Measurements from ENCODE around the gene OR6V1.
A peak's percentile ranks its signal among the peaks of the same experiment; 100 is the strongest.

Gene OR6V1, protein sequence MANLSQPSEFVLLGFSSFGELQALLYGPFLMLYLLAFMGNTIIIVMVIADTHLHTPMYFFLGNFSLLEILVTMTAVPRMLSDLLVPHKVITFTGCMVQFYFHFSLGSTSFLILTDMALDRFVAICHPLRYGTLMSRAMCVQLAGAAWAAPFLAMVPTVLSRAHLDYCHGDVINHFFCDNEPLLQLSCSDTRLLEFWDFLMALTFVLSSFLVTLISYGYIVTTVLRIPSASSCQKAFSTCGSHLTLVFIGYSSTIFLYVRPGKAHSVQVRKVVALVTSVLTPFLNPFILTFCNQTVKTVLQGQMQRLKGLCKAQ

GRCh38 chr7:143052041-143052440, at the start of gene OR6V1:
Gene OR6V1 (plus strand): TSS chr7:143052341. CDS start chr7:143052341, 0 bp downstream.
- no peak for DNase-seq (ENCODE audit: low read depth in 3 of 3)

DNA sequence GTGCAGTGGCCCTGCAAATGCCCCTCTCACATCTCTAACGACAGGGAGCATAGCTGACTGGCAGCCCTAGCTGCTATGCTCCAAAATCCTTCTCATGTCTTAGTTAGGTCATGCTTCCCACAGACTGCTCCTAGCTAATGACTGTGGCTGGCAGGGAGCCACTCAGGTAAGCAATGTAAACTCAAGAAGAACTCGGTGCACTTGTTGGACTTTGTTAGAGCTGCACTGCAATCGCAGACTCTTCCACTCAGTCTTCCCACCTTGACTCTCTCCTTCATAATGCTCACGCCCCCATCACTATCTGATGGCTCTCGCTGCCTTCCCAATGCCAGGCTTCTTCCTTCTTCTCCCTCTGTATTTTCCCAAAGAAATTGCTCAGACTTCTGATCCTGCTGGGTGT, 49.2 kb upstream of the OR6V1 start:
- no peak for DNase-seq (ENCODE audit: low read depth in 3 of 3)

DNA sequence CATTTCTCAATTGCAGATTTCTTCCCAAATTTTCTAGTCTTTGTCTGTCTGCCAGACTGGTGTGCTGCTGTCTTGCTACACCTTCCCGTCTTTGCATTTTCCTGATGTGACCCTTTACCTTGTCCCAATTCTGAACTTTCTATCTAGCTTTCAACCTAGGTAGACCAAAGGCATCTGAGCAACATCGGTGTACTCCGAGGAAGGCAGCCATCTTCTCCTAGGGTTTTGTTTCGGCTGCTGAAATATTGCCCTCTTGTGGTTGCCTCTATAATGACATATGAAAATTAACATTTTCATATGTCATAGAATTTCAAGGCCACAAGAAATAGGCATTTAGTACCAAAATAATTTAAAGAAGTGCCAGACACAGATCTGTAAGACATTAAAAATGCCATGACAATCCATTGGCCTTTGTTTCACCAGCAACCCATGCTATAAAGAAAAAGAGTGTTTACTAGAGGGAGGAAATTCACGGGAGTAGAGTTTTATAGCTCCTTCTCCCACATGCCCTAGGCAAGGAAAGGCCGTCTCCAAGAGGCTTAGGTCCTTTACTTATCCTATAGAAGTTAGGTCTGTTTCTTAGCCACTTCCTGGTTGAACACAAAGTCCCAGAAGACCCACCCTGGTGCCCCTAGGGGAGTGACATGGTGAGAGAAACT, 48.6 kb upstream of the OR6V1 start:
- DNase-seq (ENCODE audit: low read depth in 3 of 3): peak in 2 of 3 donors; percentile 9 to 11

- no peak for DNase-seq (ENCODE audit: low read depth in 3 of 3)
Observed at GRCh38 chr7:143005632-143006260, 46.4 kb upstream of the OR6V1 start.

DNA sequence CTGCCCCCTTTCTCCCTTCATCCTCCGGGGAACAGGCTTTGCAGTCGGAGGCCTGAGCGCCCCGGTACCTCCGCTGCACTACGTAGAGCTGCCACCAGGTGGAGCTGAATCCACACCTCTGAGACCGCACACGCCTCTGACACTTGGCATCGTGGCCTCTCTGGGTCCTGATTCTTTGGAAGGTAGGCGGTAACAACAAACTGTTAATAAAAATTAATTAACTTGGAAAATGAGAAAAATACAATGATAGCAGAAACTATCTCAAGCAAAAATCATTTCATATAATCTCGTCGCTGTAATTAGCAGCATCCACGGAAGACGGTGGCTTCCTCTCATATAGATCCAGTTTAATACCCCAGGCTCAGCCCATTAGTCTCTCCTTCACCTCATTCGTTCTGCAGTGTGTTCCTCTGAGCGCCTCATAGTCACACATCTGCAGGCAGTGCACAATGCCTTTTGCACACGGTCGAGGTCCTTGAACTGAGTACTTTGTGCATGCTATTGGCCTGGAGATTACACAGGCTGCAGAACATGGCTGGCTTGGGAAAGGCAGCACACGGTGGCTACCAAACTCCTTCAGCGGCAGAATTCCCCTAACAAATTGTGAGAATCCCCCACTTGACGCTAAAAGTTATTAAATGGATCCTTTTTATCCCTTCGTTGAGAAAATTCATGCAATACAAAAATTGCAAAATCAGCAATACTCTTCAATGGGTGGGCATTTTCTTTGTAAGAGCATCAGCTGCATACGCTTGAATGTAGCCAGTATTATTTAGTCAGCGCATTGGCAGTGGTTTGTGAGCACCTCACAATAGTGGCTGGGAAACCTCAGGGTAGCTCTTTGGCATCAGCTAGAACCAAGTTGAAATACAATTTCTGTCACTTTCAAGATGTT, 43.9 kb upstream of the OR6V1 start:
- DNase-seq (ENCODE audit: low read depth in 3 of 3): peak; percentile 62 to 74 (median 69)

DNA sequence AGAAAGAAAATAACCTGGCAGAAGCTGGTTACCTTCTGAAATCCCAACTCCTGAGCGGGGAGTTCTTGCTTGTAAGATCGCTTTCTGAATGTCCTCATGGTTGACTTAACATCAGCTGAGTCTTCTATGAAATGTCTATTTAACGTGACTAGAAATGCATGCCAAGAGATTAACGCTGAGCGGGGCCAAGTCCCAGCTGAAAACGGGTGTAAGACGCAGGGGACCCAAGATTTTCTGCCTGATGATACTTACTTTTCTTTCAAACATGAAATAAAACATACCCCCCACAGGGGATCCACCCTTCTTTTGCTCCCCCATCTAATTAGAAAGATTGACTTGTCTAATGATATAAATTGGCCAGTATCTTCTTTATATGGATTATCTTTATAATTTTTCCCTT, 40.1 kb upstream of the OR6V1 start:
- no peak for DNase-seq (ENCODE audit: low read depth in 3 of 3)

- no peak for DNase-seq (ENCODE audit: low read depth in 3 of 3)
Observed at GRCh38 chr7:143012409-143012808, 39.7 kb upstream of the OR6V1 start.

DNA sequence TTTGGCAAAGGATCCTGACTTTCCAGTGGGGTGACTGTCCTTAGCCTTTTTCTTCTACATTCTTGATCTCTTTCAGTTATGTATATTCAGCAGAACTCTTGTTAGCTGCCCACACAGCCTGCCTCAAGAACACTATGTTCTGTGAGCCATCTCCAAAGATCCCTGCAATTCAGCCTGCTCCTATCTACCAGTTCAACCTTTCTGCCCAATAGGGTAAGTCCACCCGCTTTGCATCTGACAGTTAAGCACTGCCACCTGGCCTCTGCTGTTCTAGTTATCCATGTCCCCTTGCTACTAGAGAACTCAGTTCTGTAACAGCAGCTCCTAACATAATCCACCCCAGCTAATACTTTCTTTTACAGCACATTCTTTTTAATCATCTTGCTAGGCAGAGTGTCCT, 38.7 kb upstream of the OR6V1 start:
- no peak for DNase-seq (ENCODE audit: low read depth in 3 of 3)

GRCh38 chr7:143013893-143014292, 38.2 kb upstream of the OR6V1 start:
- DNase-seq (ENCODE audit: low read depth in 3 of 3): no peak

GRCh38 chr7:143015084-143015483, 37.1 kb upstream of the OR6V1 start:
- DNase-seq (ENCODE audit: low read depth in 3 of 3): no peak

DNA sequence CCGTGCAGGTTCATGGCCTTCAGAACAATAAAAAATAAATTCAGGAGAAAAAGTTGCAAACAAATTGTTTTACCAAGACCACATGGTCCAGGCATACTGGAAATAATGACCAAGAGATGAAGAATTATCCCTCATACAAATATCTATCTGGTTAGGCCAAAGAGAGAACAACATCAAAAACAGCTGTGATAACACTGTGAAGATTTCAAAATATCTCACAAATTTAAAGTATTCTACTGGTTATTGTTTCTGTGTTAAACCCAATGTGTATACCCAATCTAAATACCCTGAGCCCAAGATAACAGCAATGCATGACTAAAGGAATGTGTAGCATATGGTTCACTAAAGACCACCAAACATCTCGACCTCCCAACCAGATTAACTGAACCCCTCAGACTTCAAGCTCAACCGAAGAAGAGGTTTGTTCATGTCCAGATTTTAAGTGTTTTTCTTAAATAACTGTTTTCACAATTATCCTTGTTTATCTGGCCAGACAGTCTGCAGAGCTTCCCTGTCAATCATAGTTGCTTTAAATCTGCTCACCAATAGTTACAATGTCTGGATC, 36.1 kb upstream of the OR6V1 start:
- DNase-seq (ENCODE audit: low read depth in 3 of 3): no peak

DNA sequence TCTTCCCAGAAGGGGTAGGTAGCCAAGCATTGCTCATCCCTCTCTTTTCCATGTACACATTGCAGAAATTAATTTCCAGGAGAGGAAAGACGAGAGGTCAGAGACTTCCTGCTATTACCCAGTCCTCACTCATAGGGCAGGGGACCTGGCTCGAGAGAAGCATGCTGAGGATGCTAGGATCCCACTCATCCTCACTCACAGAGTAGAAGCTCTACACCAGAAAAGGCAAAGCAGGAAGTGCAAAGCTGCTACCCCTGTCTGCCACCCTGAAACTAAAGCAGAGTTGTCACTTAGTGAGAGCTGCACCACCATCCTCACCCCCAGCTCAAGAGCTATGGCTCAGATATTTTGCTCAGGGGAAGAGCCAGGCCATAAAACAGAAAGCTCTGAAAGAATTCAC, 35.1 kb upstream of the OR6V1 start:
- DNase-seq (ENCODE audit: low read depth in 3 of 3): no peak

GRCh38 chr7:143018931-143019330, 33.2 kb upstream of the OR6V1 start:
- no peak for DNase-seq (ENCODE audit: low read depth in 3 of 3)

GRCh38 chr7:143023047-143023446, 29.1 kb upstream of the OR6V1 start:
- DNase-seq (ENCODE audit: low read depth in 3 of 3): no peak

DNA sequence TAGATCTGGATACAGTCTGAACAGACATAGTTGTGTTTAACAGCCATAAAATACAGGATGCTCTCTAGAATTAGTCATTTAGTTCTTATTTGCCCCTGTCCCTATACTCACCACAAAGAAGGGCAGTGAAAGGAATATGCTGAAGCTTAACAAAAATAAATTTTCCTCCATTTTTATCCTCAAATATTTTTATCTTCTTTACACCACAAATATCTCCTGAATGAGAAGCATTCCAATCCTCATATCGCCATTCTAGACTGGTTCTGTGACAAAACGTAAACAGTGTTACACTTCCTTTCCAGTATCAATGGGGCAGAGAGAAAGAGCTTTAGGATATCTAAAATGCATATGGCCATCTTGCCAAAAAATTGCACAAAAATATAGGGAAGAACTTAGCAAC, 26.8 kb upstream of the OR6V1 start:
- no peak for DNase-seq (ENCODE audit: low read depth in 3 of 3)

GRCh38 chr7:143027032-143027431, 25.1 kb upstream of the OR6V1 start, which contains the start of gene OR9A2:
Gene OR9A2 (minus strand): TSS chr7:143027132. CDS start chr7:143027132, 0 bp downstream.
- DNase-seq (ENCODE audit: low read depth in 3 of 3): no peak

GRCh38 chr7:143027683-143028082, 24.5 kb upstream of the OR6V1 start:
- no peak for DNase-seq (ENCODE audit: low read depth in 3 of 3)

- DNase-seq (ENCODE audit: low read depth in 3 of 3): no peak
Observed at GRCh38 chr7:143038635-143039034, 13.5 kb upstream of the OR6V1 start.

DNA sequence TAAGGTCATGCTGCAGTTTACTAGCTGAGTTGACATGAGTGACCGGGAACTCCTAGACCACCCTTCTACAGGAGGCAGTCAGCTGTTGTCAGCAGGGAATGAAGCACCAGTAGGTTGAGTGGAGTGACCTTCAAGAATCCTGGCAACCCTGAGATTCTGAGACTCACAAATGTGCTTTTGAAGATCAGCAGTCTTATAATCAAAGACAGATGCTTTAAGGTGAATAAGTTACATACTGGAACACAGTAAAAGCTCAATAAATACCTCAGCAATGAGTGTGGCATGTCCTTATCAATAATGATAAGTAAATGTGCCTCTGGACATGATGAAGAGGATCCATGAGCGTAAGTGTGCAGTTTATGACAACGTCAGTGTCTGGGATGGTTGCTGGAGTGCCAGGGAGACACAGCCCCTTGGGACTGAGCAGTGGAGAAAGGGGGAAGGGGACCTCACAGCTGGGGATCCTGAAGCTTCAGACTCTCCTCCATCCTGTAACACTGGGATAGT, 11.9 kb upstream of the OR6V1 start:
- DNase-seq (ENCODE audit: low read depth in 3 of 3): no peak

DNA sequence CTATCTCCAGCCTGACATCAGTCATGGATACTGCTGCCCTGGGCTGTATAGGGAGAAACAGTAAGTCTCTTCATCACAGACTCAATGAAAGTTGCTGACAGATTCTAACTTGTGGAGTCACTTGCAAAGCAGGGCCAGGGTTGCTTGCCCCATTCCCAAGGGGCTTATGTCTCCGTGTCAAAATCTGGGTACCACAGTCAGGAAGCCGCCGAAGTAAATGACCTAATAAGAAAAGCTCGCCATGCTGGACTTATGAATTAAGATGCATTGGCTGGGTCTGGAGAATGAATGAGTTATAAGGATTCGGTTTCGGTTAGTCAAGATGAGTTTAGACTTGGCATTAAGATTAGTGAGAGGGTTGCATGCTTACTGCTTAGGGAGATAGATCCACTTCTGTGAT, 10.8 kb upstream of the OR6V1 start:
- DNase-seq (ENCODE audit: low read depth in 3 of 3): no peak

DNA sequence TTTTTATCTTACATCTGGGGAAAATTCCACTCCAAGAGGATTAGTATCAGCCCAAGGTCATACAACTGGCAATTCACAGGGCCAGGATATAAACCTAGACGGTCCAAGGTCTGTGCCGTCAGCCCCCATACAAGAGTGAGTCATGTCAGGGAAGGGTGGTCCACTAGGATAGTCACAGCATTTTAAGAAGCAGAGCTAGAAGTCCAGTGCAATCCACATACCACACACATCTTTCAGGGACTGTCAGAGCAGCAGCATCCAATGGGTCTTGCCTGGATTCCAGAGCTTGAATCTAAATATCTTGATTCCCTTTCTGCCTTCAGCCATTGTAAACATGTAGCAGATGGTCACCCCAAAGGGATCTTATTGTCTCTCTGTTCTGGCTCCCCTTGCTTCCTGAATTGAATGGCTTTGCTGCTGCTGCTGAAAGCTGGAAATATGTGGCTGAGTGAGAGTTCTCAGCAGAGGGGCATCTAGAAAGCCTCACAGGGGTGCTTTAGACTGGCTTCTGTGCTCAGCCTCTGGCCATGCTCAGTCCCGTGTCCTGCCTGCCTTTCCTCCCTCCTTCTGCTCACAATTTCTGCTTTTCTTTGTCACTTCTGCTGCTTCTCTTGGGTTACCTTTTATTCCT, 9.9 kb upstream of the OR6V1 start:
- DNase-seq (ENCODE audit: low read depth in 3 of 3): no peak

All from stimulated activated CD4-positive, alpha-beta T cell treated with anti-CD3 and anti-CD28 coated beads, TNF-alpha, amount 100 ng/mL, for 48 hours (primary cell).